ENCODE data around the gene ACP3.

Gene ACP3

GRCh38 chr3:132294906-132295305 is 22.3 kb upstream of the ACP3 start:
- TF ChIP-seq CREB1 (IDR thresholded peaks at IDR 0.05; ENCODE audit: low read depth) (no peak), TAF1 (IDR thresholded peaks at IDR 0.05; ENCODE audit: low read depth) (no peak), FOXM1 (IDR thresholded peaks at IDR 0.05; ENCODE audit: borderline replicate concordance, low read depth) (no peak), EGR1 (IDR thresholded peaks at IDR 0.05) (no peak), ZBTB7A (IDR thresholded peaks at IDR 0.05; ENCODE audit: low read depth) (no peak), REST (IDR thresholded peaks at IDR 0.05; ENCODE audit: low read depth) (no peak), RAD21 (IDR thresholded peaks at IDR 0.05; ENCODE audit: low read depth) (no peak), TCF12 (IDR thresholded peaks at IDR 0.05; ENCODE audit: low read depth) (no peak), NFIC (IDR thresholded peaks at IDR 0.05) (no peak), YY1 (IDR thresholded peaks at IDR 0.05; ENCODE audit: low read depth) (no peak), USF1 (IDR thresholded peaks at IDR 0.05) (no peak)

- no peak for TF ChIP-seq EGR1 (IDR thresholded peaks at IDR 0.05)
- no peak for TF ChIP-seq ZBTB7A (IDR thresholded peaks at IDR 0.05; ENCODE audit: low read depth)
- TF ChIP-seq REST (IDR thresholded peaks at IDR 0.05; ENCODE audit: low read depth): no peak
- no peak for TF ChIP-seq NFIC (IDR thresholded peaks at IDR 0.05)
- no peak for TF ChIP-seq TCF12 (IDR thresholded peaks at IDR 0.05; ENCODE audit: low read depth)
- TF ChIP-seq FOXM1 (IDR thresholded peaks at IDR 0.05; ENCODE audit: borderline replicate concordance, low read depth): no peak
- no peak for TF ChIP-seq EP300 (IDR thresholded peaks at IDR 0.05; ENCODE audit: borderline replicate concordance)
- TF ChIP-seq RAD21 (IDR thresholded peaks at IDR 0.05; ENCODE audit: low read depth): no peak
- no peak for TF ChIP-seq TEAD4 (IDR thresholded peaks at IDR 0.05)
- TF ChIP-seq, protein P1, sequence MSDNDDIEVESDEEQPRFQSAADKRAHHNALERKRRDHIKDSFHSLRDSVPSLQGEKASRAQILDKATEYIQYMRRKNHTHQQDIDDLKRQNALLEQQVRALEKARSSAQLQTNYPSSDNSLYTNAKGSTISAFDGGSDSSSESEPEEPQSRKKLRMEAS (IDR thresholded peaks at IDR 0.05): no peak
- no peak for TF ChIP-seq USF1 (IDR thresholded peaks at IDR 0.05)
- no peak for TF ChIP-seq CEBPB (IDR thresholded peaks at IDR 0.05)
- TF ChIP-seq TAF1 (IDR thresholded peaks at IDR 0.05; ENCODE audit: low read depth): no peak
- no peak for TF ChIP-seq CREB1 (IDR thresholded peaks at IDR 0.05; ENCODE audit: low read depth)
- no peak for TF ChIP-seq YY1 (IDR thresholded peaks at IDR 0.05; ENCODE audit: low read depth)
Measured at GRCh38 chr3:132311316-132311715, 5.9 kb upstream of the ACP3 start.

- TF ChIP-seq, protein P1 (IDR thresholded peaks at IDR 0.05): no peak
- TF ChIP-seq YY1 (IDR thresholded peaks at IDR 0.05; ENCODE audit: low read depth) (no peak), CEBPB (IDR thresholded peaks at IDR 0.05) (no peak), RAD21 (IDR thresholded peaks at IDR 0.05; ENCODE audit: low read depth) (no peak), TEAD4 (IDR thresholded peaks at IDR 0.05) (no peak), EGR1 (IDR thresholded peaks at IDR 0.05) (no peak), TCF12 (IDR thresholded peaks at IDR 0.05; ENCODE audit: low read depth) (no peak), NFIC (IDR thresholded peaks at IDR 0.05) (no peak), CREB1 (IDR thresholded peaks at IDR 0.05; ENCODE audit: low read depth) (no peak), ZBTB7A (IDR thresholded peaks at IDR 0.05; ENCODE audit: low read depth) (no peak), FOXM1 (IDR thresholded peaks at IDR 0.05; ENCODE audit: borderline replicate concordance, low read depth) (no peak)
Measured at GRCh38 chr3:132311841-132312240, 5.4 kb upstream of the ACP3 start.

DNA sequence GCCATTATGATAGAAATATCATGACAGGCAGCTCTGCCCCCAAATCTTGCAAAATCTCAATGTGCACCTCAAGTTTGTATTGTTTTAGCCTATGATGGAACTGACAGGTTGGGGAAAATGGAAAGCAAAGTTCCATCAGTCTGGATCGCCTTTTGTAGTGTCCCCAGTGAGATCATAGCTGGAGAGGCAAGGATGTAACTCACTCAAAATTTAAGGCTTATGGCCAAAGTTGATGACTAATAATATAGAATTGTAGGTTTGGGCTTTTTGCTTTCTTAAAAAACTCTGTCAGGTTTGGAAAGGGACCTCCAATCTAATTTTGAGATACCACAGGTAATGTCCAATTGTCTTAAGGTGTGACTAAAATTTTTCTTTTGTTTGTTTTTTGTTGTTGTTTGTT is 1.4 kb upstream of the ACP3 start:
- TF ChIP-seq TAF1 (IDR thresholded peaks at IDR 0.05; ENCODE audit: low read depth) (no peak), CEBPB (IDR thresholded peaks at IDR 0.05) (no peak), YY1 (IDR thresholded peaks at IDR 0.05; ENCODE audit: low read depth) (no peak), TEAD4 (IDR thresholded peaks at IDR 0.05) (no peak), FOXM1 (IDR thresholded peaks at IDR 0.05; ENCODE audit: borderline replicate concordance, low read depth) (no peak), REST (IDR thresholded peaks at IDR 0.05; ENCODE audit: low read depth) (no peak), USF1 (IDR thresholded peaks at IDR 0.05) (no peak)

Measured in Ishikawa (cell line).